Measurements from ENCODE around the gene CIRBP.

- TF ChIP-seq CTCF (IDR thresholded peaks at IDR 0.05): no peak
- no peak for TF ChIP-seq POLR2A (IDR thresholded peaks at IDR 0.05)
- peak in 2 of 4 donors; percentile 30 to 74 for TF ChIP-seq POLR2AphosphoS5 (IDR thresholded peaks at IDR 0.05)
Measured at GRCh38 chr19:1266129-1266915, 2.8 kb upstream of the CIRBP start.
